Astrocyte of the cerebellum (primary cell): ENCODE data around the gene ZSCAN4.

Experiments
- DNase-seq: peaks from one replicate; pipeline ENCODE4 v3.0.0-alpha.2; 2011; ENCODE audit warnings: low read depth
- H3K4me3 ChIP-seq: 2 replicates; pipeline ENCODE4 v1.5.1; 2011; ENCODE audit warnings: mild to moderate bottlenecking, low read depth, low read length, moderate library complexity
- in situ Hi-C: cut with HindIII; loops from 2 replicates; pipeline ENCODE4 v1.10.0; 2017; ENCODE audit warnings: low sequenced_read_pairs
- TF ChIP-seq, protein P1 (sequence below): IDR thresholded peaks from 2 replicates; pipeline ENCODE4 v1.5.1; 2012; ENCODE audit warnings: low read length, low read depth, moderate library complexity, mild to moderate bottlenecking; ENCODE audit errors: missing control alignments

ZSCAN4 gene

DNA sequence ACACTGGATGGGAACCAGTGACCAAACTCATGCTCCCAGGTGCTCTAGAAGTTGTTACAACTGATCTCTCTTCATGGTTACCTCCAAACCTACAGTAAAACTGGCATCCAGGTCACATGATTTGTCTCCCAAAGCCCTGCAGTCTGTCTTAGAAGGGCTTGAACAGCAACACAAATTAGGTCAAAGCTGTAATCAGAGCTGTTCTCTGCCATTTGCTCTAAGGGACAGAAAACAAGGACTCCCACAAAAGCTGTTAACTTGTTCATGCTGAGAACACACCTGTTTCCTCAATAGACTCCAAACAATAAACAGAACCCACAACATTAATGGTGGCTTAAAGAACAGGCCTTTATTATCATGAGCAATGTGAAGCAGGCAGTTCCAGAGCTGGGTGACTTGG lies 50.7 kb downstream of the ZSCAN4 start:
- no peak overlapping the region for H3K4me3 ChIP-seq
- no peak for DNase-seq
- TF ChIP-seq, protein P1, sequence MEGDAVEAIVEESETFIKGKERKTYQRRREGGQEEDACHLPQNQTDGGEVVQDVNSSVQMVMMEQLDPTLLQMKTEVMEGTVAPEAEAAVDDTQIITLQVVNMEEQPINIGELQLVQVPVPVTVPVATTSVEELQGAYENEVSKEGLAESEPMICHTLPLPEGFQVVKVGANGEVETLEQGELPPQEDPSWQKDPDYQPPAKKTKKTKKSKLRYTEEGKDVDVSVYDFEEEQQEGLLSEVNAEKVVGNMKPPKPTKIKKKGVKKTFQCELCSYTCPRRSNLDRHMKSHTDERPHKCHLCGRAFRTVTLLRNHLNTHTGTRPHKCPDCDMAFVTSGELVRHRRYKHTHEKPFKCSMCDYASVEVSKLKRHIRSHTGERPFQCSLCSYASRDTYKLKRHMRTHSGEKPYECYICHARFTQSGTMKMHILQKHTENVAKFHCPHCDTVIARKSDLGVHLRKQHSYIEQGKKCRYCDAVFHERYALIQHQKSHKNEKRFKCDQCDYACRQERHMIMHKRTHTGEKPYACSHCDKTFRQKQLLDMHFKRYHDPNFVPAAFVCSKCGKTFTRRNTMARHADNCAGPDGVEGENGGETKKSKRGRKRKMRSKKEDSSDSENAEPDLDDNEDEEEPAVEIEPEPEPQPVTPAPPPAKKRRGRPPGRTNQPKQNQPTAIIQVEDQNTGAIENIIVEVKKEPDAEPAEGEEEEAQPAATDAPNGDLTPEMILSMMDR: no peak
- in situ Hi-C loops: no loop called here

DNA sequence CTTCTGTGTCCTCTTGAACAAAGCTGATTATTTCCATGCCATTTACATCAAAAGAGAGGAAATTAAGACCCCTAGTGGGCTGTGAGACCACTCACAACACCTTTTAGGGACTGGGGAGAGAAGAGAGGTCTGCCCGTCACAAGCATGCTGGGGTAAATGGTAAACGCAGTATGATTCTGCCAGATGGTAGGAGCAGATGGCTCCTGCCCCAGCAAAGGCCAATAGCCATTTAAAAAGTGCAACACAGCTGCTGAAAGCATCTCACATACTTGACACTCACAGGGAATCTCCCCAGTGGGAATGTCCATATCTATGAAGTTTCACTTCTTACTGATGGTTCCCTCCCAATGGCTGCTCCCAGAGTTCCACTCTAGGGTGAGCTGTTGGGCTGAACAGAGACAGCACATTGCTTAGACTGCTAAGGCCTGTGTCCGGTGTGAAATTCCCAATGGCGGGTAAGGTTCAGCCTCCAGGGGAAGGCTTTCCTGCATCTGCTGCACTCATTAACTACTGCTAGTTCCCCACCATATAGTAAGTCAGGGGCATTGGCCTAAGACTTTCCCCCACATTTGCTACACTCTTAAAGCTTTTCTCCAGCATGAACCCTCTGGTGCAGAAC lies 51.3 kb downstream of the ZSCAN4 start:
- DNase-seq: no peak
- H3K4me3 ChIP-seq: no peak overlapping the region
- TF ChIP-seq, protein P1: no peak
- in situ Hi-C loops: no loop called here

DNA sequence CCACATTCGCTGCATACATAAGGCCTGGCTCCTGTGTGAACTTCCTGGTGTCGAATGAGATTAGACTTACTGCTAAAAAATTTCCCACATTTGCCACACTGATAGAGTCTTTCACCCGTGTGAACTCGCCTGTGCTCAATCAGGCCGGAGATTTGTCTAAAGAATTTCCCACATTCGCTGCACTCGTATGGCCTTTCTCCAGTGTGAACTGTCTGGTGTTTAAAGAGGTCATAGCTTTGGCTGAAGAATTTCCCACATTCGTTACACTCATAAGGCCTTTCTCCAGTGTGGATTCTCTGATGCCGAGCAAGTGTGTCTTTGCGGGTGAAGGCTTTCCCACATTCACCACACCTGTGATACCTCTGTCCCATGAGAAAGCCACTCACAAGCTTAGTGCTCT lies 52.1 kb downstream of the ZSCAN4 start:
- DNase-seq: no peak
- TF ChIP-seq, protein P1: no peak
- in situ Hi-C loops: no loop called here
- H3K4me3 ChIP-seq: no peak overlapping the region
